WTC11 (cell line): ENCODE data around the gene HTR3A. TPM values are rescaled to one million over a fixed set of nuclear protein-coding genes. Genes with fewer than 3 reads are reported as not detected.
A peak's percentile ranks its signal among the peaks of the same experiment; 100 is the strongest.

Source experiments
- ATAC-seq: fragments of 200-7000 bp; cut with Tn5 transposase; 2 replicates; pipeline ENCODE4 v1.10.0; 2021; ENCODE audit warnings: mild to moderate bottlenecking, moderate library complexity
- CTCF ChIA-PET: fragments of 300-600 bp; sonication (Branson Sonifier 250); formaldehyde crosslinking; loops from one replicate; lab custom pipeline; 2021; ENCODE audit warnings: antibody characterized with exemption; lab: Charles Lee
- POLR2A ChIA-PET: fragments of 350-600 bp; sonication (Branson Sonifier 250); formaldehyde crosslinking; loops from one replicate; lab custom pipeline; 2021; ENCODE audit warnings: antibody characterized with exemption; lab: Charles Lee
- DNase-seq: peaks from one replicate; pipeline ENCODE4 v3.0.0; 2021; ENCODE audit warnings: low spot score
- H3K27ac Mint-ChIP-seq: 2 replicates; pipeline ENCODE4 v1.8.0; 2021; ENCODE audit warnings: mixed read lengths
- H3K27me3 Mint-ChIP-seq: 2 replicates; pipeline ENCODE4 v1.8.0; 2021; ENCODE audit warnings: low read depth, mild to moderate bottlenecking, moderate library complexity, mixed read lengths
- H3K36me3 Mint-ChIP-seq: 2 replicates; pipeline ENCODE4 v1.8.0; 2021; ENCODE audit warnings: mixed read lengths
- H3K4me1 Mint-ChIP-seq: 2 replicates; pipeline ENCODE4 v1.8.0; 2022; ENCODE audit warnings: mixed read lengths
- H3K4me3 Mint-ChIP-seq: 2 replicates; pipeline ENCODE4 v1.8.0; 2021; ENCODE audit warnings: mild to moderate bottlenecking, moderate library complexity, mixed read lengths
- H3K9me3 Mint-ChIP-seq: 2 replicates; pipeline ENCODE4 v1.8.0; 2021; ENCODE audit warnings: mixed read lengths
- CBFB ChIP-seq: sonication (generic); formaldehyde crosslinking; IDR thresholded peaks from 2 replicates; pipeline ENCODE4 v1.8.1; 2022; ENCODE audit warnings: mild to moderate bottlenecking, low read depth, missing genetic modification reagents
- CTCF ChIP-seq: fragments of 200-600 bp; IDR thresholded peaks from 2 replicates; pipeline ENCODE4 v1.8.0; 2022; ENCODE audit warnings: antibody characterized with exemption
- E2F5 ChIP-seq: sonication (generic); formaldehyde crosslinking; IDR thresholded peaks from 2 replicates; pipeline ENCODE4 v1.8.1; 2022; ENCODE audit warnings: mild to moderate bottlenecking, moderate library complexity, missing genetic modification reagents
- ELF4 ChIP-seq: sonication (generic); formaldehyde crosslinking; IDR thresholded peaks from 2 replicates; pipeline ENCODE4 v1.8.1; 2022; ENCODE audit warnings: low read depth, mild to moderate bottlenecking, moderate library complexity, missing genetic modification reagents
- FOXJ3 ChIP-seq: sonication (generic); formaldehyde crosslinking; IDR thresholded peaks from 2 replicates; pipeline ENCODE4 v1.9.0; 2021; ENCODE audit warnings: missing genetic modification reagents, mild to moderate bottlenecking, borderline replicate concordance
- IRF1 ChIP-seq: sonication (generic); formaldehyde crosslinking; IDR thresholded peaks from 2 replicates; pipeline ENCODE4 v1.8.0; 2023; ENCODE audit warnings: missing genetic modification reagents
- KAT7 ChIP-seq: sonication (generic); formaldehyde crosslinking; IDR thresholded peaks from 2 replicates; pipeline ENCODE4 v1.8.1; 2023; ENCODE audit warnings: missing genetic modification reagents, mild to moderate bottlenecking, borderline replicate concordance
- NFATC4 ChIP-seq: fragments of 250-450 bp; sonication (Bioruptor Pico); IDR thresholded peaks from 2 replicates; pipeline ENCODE4 v1.9.0; 2021; ENCODE audit warnings: mild to moderate bottlenecking
- NR2C2 ChIP-seq: sonication (generic); formaldehyde crosslinking; IDR thresholded peaks from 2 replicates; pipeline ENCODE4 v1.8.0; 2022; ENCODE audit warnings: mild to moderate bottlenecking, missing genetic modification reagents
- NR3C1 ChIP-seq: sonication (generic); formaldehyde crosslinking; conservative IDR thresholded peaks from 2 replicates; pipeline ENCODE4 v1.8.1; 2023; ENCODE audit warnings: low read depth, mild to moderate bottlenecking, missing genetic modification reagents
- SOX15 ChIP-seq: fragments of 250-450 bp; sonication (Bioruptor Pico); IDR thresholded peaks from 2 replicates; pipeline ENCODE4 v1.9.0; 2021; ENCODE audit warnings: mild to moderate bottlenecking
- SP1 ChIP-seq: sonication (generic); formaldehyde crosslinking; conservative IDR thresholded peaks from 2 replicates; pipeline ENCODE4 v1.8.1; 2022; ENCODE audit warnings: missing genetic modification reagents
- TP53 ChIP-seq: sonication (generic); formaldehyde crosslinking; IDR thresholded peaks from 2 replicates; pipeline ENCODE4 v1.8.1; 2023; ENCODE audit warnings: mild to moderate bottlenecking, missing genetic modification reagents
- ZBTB43 ChIP-seq: sonication (generic); formaldehyde crosslinking; IDR thresholded peaks from 2 replicates; pipeline ENCODE4 v1.8.1; 2023; ENCODE audit warnings: mild to moderate bottlenecking, missing genetic modification reagents
- ZNF219 ChIP-seq: sonication (generic); formaldehyde crosslinking; IDR thresholded peaks from 2 replicates; pipeline ENCODE4 v1.8.0; 2023; ENCODE audit warnings: missing genetic modification reagents, mild to moderate bottlenecking, borderline replicate concordance
- ZNF263 ChIP-seq: sonication (generic); formaldehyde crosslinking; IDR thresholded peaks from 2 replicates; pipeline ENCODE4 v1.8.1; 2022; ENCODE audit warnings: low read depth, mild to moderate bottlenecking, moderate library complexity, missing genetic modification reagents
- ZNF416 ChIP-seq: fragments of 250-450 bp; sonication (Bioruptor Pico); IDR thresholded peaks from 2 replicates; pipeline ENCODE4 v1.9.0; 2021; ENCODE audit warnings: mild to moderate bottlenecking, inconsistent platforms
- ZNF425 ChIP-seq: fragments of 250-450 bp; sonication (Bioruptor Pico); conservative IDR thresholded peaks from 2 replicates; pipeline ENCODE4 v1.9.0; 2021; ENCODE audit warnings: mild to moderate bottlenecking
- ZNF671 ChIP-seq: fragments of 250-450 bp; sonication (Bioruptor Pico); IDR thresholded peaks from 2 replicates; pipeline ENCODE4 v1.8.0; 2021; ENCODE audit warnings: mild to moderate bottlenecking
- ZSCAN18 ChIP-seq: fragments of 250-450 bp; sonication (Bioruptor Pico); IDR thresholded peaks from 2 replicates; pipeline ENCODE4 v2.1.2; 2022; ENCODE audit warnings: mild to moderate bottlenecking, moderate library complexity
- total RNA-seq: library from RNA; stranded (reverse); gene quantifications from 3 replicates; pipeline ENCODE4 v1.2.3, GENCODE V29; 2021

The HTR3A gene
- total RNA-seq, 1 experiment from 2014 or later: 4.1 TPM

GRCh38 chr11:113994077-113994954, 19.4 kb downstream of the HTR3A start:
- TF ChIP-seq ZBTB43 (CRISPR knock-in tag) (no peak), ZNF263 (no peak), ZNF671 (CRISPR knock-in tag) (no peak), CTCF (peak; percentile 83)
- TF ChIP-seq, all 79 proteins: peak for 1
- H3K36me3 Mint-ChIP-seq: no peaks in the 10 kb centered on the region
- H3K27me3 Mint-ChIP-seq: no peaks in the 10 kb centered on the region
- POLR2A ChIA-PET: interaction anchor here (0.6 to 1.2 kb wide), 2 partner anchors 8 to 267 kb away, joined by 3 to 4 read pairs; no protein-coding TSS in a partner anchor
- peaks cover 21% of the 10 kb centered on the region for H3K4me1 Mint-ChIP-seq
- DNase-seq: peak; percentile 73
- no peak overlapping the region; the same call in 1 of the 2 replicates for H3K27ac Mint-ChIP-seq
- ATAC-seq: peak; percentile 68
- CTCF ChIA-PET: interaction anchor here (0.7 to 11.9 kb wide), 19 partner anchors 12 to 274 kb away, joined by 3 to 151 read pairs (median 4); partner anchors contain the start of gene HTR3A
- H3K9me3 Mint-ChIP-seq: no peaks in the 10 kb centered on the region
- H3K4me3 Mint-ChIP-seq: no peak overlapping the region

- no peaks in the 10 kb centered on the region for H3K36me3 Mint-ChIP-seq
- H3K4me1 Mint-ChIP-seq: peaks cover 15% of the 10 kb centered on the region
- H3K27ac Mint-ChIP-seq: no peak overlapping the region
- no peak for DNase-seq
- TF ChIP-seq ZNF425 (no peak), ZNF219 (CRISPR knock-in tag) (no peak), ZBTB43 (CRISPR knock-in tag) (no peak), IRF1 (CRISPR knock-in tag) (no peak), NR3C1 (CRISPR knock-in tag) (no peak), ELF4 (CRISPR knock-in tag) (no peak)
- TF ChIP-seq, all 79 proteins: peak for 0
- ATAC-seq: no peak
- CTCF ChIA-PET: interaction anchor here (1.1 to 11.9 kb wide), 2 partner anchors 29 to 264 kb away, joined by 3 to 151 read pairs; no protein-coding TSS in a partner anchor
- Mint-ChIP-seq H3K27me3 (no peaks in the 10 kb centered on the region), H3K4me3 (no peak overlapping the region), H3K9me3 (no peaks in the 10 kb centered on the region)
- POLR2A ChIA-PET: no interaction called here
These were observed 22.6 kb downstream of the HTR3A start for GRCh38 chr11:113997473-113997872.

GRCh38 chr11:113998574-113998973, 23.7 kb downstream of the HTR3A start:
- H3K4me1 Mint-ChIP-seq: peaks cover 4% of the 10 kb centered on the region
- CTCF ChIA-PET: interaction anchor here (1.0 to 11.9 kb wide), 5 partner anchors 23 to 263 kb away, joined by 3 to 151 read pairs (median 3); no protein-coding TSS in a partner anchor
- POLR2A ChIA-PET: interaction anchor here (0.6 kb wide), 1 partner anchor 250 kb away, joined by 5 read pairs; no protein-coding TSS in a partner anchor
- TF ChIP-seq TP53 (CRISPR knock-in tag) (no peak), NFATC4 (CRISPR knock-in tag) (no peak), E2F5 (CRISPR knock-in tag) (no peak), SP1 (CRISPR knock-in tag) (no peak), FOXJ3 (CRISPR knock-in tag) (no peak), NR2C2 (CRISPR knock-in tag) (no peak), SOX15 (CRISPR knock-in tag) (no peak), CBFB (CRISPR knock-in tag) (no peak), KAT7 (CRISPR knock-in tag) (no peak), ZNF416 (CRISPR knock-in tag) (no peak), ZSCAN18 (CRISPR knock-in tag) (no peak)
- no peaks in the 10 kb centered on the region for H3K27me3 Mint-ChIP-seq
- no peaks in the 10 kb centered on the region for H3K9me3 Mint-ChIP-seq
- no peak overlapping the region for H3K27ac Mint-ChIP-seq
- H3K4me3 Mint-ChIP-seq: no peak overlapping the region
- ATAC-seq: no peak; the same call in 1 of the 2 replicates
- no peaks in the 10 kb centered on the region for H3K36me3 Mint-ChIP-seq
- no peak for DNase-seq
